Heart right ventricle (tissue), 16 donors: Measurements from ENCODE around the gene FCMR. TPM values are rescaled to one million over a fixed set of nuclear protein-coding genes. Genes with fewer than 3 reads are reported as not detected.
A peak's percentile ranks its signal among the peaks of the same experiment; 100 is the strongest.

Experiments
- ATAC-seq, 8 donors: fragments of 200-7000 bp; cut with Tn5 transposase; one replicate each; pipeline ENCODE4 v1.9.1; 2020; ENCODE audit warnings: mild to moderate bottlenecking in 8 of 8, moderate library complexity in 8 of 8, moderate number of reproducible peaks in 1 of 8
- DNase-seq, 2 donors: peaks; one replicate each; pipeline ENCODE4 v3.0.0-alpha.2; 2020
- H3K27ac ChIP-seq, 10 donors: fragments of 200-600 bp; sonication (generic) in 2 of 10; one replicate each; pipeline versions ENCODE4 v1.5.0 to v1.8.0; 2020 to 2022; ENCODE audit warnings: mild to moderate bottlenecking in 3 of 10
- H3K27me3 ChIP-seq, 7 donors: fragments of 200-600 bp; one replicate each; pipeline ENCODE4 v1.8.0; 2021 to 2022; ENCODE audit warnings: mild to moderate bottlenecking in 2 of 7
- H3K36me3 ChIP-seq, 9 donors: fragments of 200-600 bp; sonication (generic) in 1 of 9; one replicate each; pipeline versions ENCODE4 v1.5.0 to v1.8.0; 2020 to 2022; ENCODE audit warnings: mild to moderate bottlenecking in 2 of 9
- H3K4me1 ChIP-seq, 9 donors: fragments of 200-600 bp; sonication (generic) in 1 of 9; one replicate each; pipeline versions ENCODE4 v1.5.0 to v1.8.0; 2020 to 2022; ENCODE audit warnings: mild to moderate bottlenecking in 4 of 9
- H3K4me3 ChIP-seq, 10 donors: fragments of 200-600 bp; sonication (generic) in 2 of 10; one replicate each; pipeline versions ENCODE4 v1.5.0 to v1.8.0; 2020 to 2022; ENCODE audit warnings: mild to moderate bottlenecking in 7 of 10, moderate library complexity in 2 of 10
- H3K9me3 ChIP-seq, 11 donors: fragments of 200-600 bp in 10 of 11; sonication (generic) in 2 of 11; one replicate each; pipeline versions ENCODE4 v1.5.0 to v1.8.0; 2013 to 2022; ENCODE audit warnings: mild to moderate bottlenecking in 2 of 11, control low read depth in 1 of 11, moderate library complexity in 1 of 11
- whole genome bisulfite sequencing, 2 donors: extraction: QIAGEN DNeasy Blood & Tissue Kit; methylation state at CpG; one replicate each; pipeline ENCODE4 v1.1.7; 2013; ENCODE audit warnings: inconsistent platforms in 1 of 2; 5-methylcytosine and 5-hydroxymethylcytosine counted together
- intact Hi-C, 10 donors: fragments of 100-400 bp; cut with DNase I; formaldehyde crosslinking; loops; one replicate each; pipeline versions ENCODE4 v1.11.1 to v1.14.2; 2022
- polyA plus RNA-seq, 2 donors: library from polyadenylated mRNA; stranded (reverse); fragments of 200-250 nt; gene quantifications; one replicate each; pipeline ENCODE4 v1.2.3, GENCODE V29; 2013
- total RNA-seq, 10 donors: library from RNA; stranded (reverse); fragmentation: NEBNext Ultra II Directional in 3 of 10; extraction: Animal tissue kit (Norgen Biotek cat#: 25700) in 3 of 10; gene quantifications; one replicate each; pipeline versions ENCODE4 v1.2.1 to v1.2.4, GENCODE V29; 2021 to 2023
- TF ChIP-seq, protein P1 (sequence below), 9 donors: fragments of 200-600 bp; sonication (generic) in 2 of 9; IDR thresholded peaks; one replicate each; pipeline versions ENCODE4 v1.5.0 to v1.8.0; 2021 to 2022; ENCODE audit warnings: antibody characterized with exemption in 9 of 9, mild to moderate bottlenecking in 5 of 9, moderate library complexity in 1 of 9
- donor health status: Arrhythmogenic right ventricular cardiomyopathy.
- donor health status: ischemic (EF 13 %, LVEDD 7.1; RV severe dilation, severe dysfunction).
- donor health status: healthy with polysubstance abuse.
- donor health status: DM: no; HTN: yes; CAD: no.
- donor health status: DM: no; HTN: no; CAD: no.
- donor health status: ischemic (EF 25% LVEDD 6.9; RV normal size, moderate dysfunction).
- donor health status: ischemic (EF 25% LVEDD 5.7; RV mildly dilated, moderate dysfunction).
- donor health status: healthy.
- donor health status: DM: yes; HTN: yes; CAD: no.
- donor health status: Ischemic cardiomyopathy.
- donor health status: ischemic (EF 35%, LVEDD 5.7; RV mildly dilated, moderate dysfunction).
- donor health status: nonischemic (EF 11% LVEDD 7.7; RV severe dilation, severe dysfunction).
- donor health status: DM: yes; HTN: yes; CAD: no.
- donor health status: PGD.
- donor health status: ischemic (EF 29% LVEDD 5.4; RV normal size, mild dysfunction).
- donor health status: nonischemic (EF 23%, LVEDD 6.1; RV moderate dilation, normal function).

The FCMR gene
- total and polyA plus RNA-seq, 12 donors, result 0.37 to 13.4 (median 3.5) TPM

DNA sequence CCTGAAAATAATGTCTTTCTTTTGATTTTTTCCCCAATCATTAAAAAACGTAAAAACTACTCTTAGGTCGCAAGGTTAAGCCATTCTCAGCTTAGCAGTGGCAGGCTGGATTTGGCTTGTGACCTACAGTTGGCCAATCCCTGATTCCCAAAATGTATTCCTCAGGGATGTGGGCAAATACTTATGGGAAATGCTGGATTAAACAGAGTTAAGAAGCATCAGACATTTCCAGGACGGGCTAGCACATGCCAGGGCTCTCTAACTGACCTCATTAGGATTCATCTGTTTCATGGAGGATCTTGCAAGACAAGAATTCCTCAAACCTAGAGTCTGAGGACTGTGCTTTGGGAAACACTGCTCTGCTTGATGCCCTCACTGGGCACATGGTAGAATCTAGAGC is 25.5 kb downstream of the FCMR start:
- TF ChIP-seq, protein P1, sequence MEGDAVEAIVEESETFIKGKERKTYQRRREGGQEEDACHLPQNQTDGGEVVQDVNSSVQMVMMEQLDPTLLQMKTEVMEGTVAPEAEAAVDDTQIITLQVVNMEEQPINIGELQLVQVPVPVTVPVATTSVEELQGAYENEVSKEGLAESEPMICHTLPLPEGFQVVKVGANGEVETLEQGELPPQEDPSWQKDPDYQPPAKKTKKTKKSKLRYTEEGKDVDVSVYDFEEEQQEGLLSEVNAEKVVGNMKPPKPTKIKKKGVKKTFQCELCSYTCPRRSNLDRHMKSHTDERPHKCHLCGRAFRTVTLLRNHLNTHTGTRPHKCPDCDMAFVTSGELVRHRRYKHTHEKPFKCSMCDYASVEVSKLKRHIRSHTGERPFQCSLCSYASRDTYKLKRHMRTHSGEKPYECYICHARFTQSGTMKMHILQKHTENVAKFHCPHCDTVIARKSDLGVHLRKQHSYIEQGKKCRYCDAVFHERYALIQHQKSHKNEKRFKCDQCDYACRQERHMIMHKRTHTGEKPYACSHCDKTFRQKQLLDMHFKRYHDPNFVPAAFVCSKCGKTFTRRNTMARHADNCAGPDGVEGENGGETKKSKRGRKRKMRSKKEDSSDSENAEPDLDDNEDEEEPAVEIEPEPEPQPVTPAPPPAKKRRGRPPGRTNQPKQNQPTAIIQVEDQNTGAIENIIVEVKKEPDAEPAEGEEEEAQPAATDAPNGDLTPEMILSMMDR (IDR thresholded peaks at IDR 0.05), result no peak
- DNase-seq (no peak), ATAC-seq (peak in 1 of 8 donors; percentile 18)
- no peak overlapping the region for H3K4me3 ChIP-seq
- peaks cover 0 to 8% (median 0%) of the 10 kb centered on the region in 9 donors for H3K4me1 ChIP-seq
- intact Hi-C loops, result no loop called here
- WGBS, 2 donors, result 73 to 82% methylated on average over 3 of the region's 3 CpGs
- H3K27ac ChIP-seq, result no peak overlapping the region
- no peaks in the 10 kb centered on the region for H3K36me3 ChIP-seq
- H3K9me3 ChIP-seq, result no peaks in the 10 kb centered on the region
- H3K27me3 ChIP-seq, result peaks cover 0 to 9% (median 0%) of the 10 kb centered on the region in 7 donors

DNA sequence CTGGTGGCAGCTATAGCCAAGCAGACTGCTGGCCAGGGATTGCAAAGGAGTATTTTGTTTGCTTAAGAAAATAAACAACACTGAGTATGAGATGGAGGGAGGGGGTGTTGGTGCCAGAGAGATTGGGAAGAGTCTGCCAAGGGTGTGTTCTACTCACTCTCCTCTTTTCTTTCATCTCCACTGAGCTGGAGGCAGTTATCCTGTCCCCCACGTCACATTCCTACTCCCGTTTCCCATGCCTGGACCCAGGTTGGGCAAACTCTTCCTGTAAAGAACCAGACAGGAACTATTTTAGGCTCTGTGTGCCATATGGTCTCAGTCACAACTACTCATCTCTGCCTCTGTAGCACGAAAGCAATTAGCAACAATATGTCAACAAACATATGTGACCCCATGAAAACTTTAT is 25.9 kb downstream of the FCMR start:
- ATAC-seq (peak in 2 of 8 donors; percentile 41 to 77), DNase-seq (no peak)
- Histone ChIP-seq H3K9me3 (no peaks in the 10 kb centered on the region), H3K36me3 (no peaks in the 10 kb centered on the region), H3K27ac (peak overlapping the region in 1 of 10 donors; percentile 3), H3K4me3 (no peak overlapping the region), H3K4me1 (peaks cover 0 to 12% (median 2%) of the 10 kb centered on the region in 9 donors), H3K27me3 (peaks cover 0 to 9% (median 0%) of the 10 kb centered on the region in 7 donors)
- intact Hi-C loops, result no loop called here
- WGBS, 2 donors, result 31 to 41% methylated on average over 3 of the region's 3 CpGs
- TF ChIP-seq, protein P1 (IDR thresholded peaks at IDR 0.05), result no peak

DNA sequence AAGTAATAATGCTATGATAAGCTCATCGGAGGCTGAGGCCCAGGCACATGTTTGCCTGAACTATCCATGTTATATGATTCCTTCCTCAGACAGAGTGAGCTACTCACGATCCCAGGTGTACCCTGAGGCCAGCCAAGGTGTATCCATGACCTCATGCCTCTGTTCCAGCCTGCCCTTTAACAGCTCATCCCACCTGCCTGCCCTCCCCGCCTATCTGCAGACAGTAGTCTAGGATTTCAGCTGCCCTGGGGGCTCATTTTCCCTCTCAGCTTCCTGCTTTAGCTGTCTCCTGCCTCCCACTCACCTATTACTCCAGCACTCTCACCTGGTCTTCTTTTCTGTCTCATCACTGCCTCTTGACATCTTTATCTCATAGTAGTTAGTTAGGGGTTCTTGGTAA is 26.4 kb downstream of the FCMR start:
- ATAC-seq, result no peak
- DNase-seq, result no peak
- intact Hi-C loops, result no loop called here
- H3K4me3 ChIP-seq, result no peak overlapping the region
- peaks cover 0 to 9% (median 0%) of the 10 kb centered on the region in 7 donors for H3K27me3 ChIP-seq
- 88 to 91% methylated on average over 3 of the region's 3 CpGs for WGBS, 2 donors
- peaks cover 0 to 17% (median 7%) of the 10 kb centered on the region in 9 donors for H3K4me1 ChIP-seq
- TF ChIP-seq, protein P1 (IDR thresholded peaks at IDR 0.05), result no peak
- no peaks in the 10 kb centered on the region for H3K36me3 ChIP-seq
- H3K9me3 ChIP-seq, result no peaks in the 10 kb centered on the region
- H3K27ac ChIP-seq, result peak overlapping the region in 1 of 10 donors; percentile 3

DNA sequence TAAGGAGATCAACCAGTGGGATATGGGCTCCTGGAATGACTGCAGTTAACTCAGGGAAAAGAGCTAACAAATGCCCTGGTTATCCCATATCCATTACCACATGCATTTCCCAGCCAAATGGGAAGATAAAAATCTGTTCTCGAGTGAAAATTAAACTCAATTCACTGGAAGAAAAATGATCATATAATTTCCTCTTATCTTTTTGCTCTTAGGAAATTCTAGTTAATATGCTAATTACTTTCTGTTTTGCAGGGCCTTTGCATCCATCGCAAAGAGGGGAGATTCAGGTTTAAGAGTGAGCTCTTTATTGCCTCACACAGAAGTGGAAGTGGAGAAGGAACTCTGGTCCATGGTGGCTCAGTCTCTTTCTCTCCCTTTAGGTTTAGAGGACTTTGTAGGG is 28.4 kb downstream of the FCMR start:
- peaks cover 0 to 9% (median 0%) of the 10 kb centered on the region in 7 donors for H3K27me3 ChIP-seq
- H3K36me3 ChIP-seq, result no peaks in the 10 kb centered on the region
- no peak overlapping the region for H3K27ac ChIP-seq
- intact Hi-C loops, result no loop called here
- H3K9me3 ChIP-seq, result no peaks in the 10 kb centered on the region
- peaks cover 0 to 26% (median 8%) of the 10 kb centered on the region in 9 donors for H3K4me1 ChIP-seq
- no peak for ATAC-seq
- 87% methylated on average over 2 of the region's 2 CpGs for WGBS, 2 donors
- TF ChIP-seq, protein P1 (IDR thresholded peaks at IDR 0.05), result no peak
- H3K4me3 ChIP-seq, result no peak overlapping the region
- DNase-seq, result no peak
